ENCODE results near the gene COX6A2. TPM values are rescaled to one million over a fixed set of nuclear protein-coding genes. Genes with fewer than 3 reads are reported as not detected.

Gene COX6A2
- total RNA-seq, 1 donor from 2014 or later, result not detected

DNA sequence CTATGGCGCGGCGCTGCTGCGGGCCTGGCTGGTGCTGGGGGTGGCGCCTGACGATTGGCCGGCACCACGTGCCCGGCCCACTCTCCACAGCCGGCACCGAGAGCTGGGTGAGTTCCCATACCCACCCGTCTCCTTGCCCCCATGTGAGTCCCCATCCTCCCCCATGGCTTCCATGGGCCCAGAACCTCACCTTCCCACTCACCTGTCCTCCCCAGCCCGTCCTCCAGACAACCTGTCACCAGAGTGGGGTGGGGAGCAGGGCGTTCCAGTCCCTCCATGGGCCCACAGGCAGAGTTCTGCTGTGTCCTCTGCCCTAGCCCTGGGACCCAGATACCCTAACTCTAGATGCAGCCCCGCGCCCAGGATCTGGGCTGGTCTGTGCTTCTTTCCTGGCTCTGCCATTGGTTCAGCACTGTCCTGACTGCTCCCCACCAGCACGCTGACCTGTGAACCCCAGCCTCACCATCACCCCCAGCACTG lies 36.7 kb upstream of the COX6A2 start:
- Mint-ChIP-seq H3K27me3 (ENCODE audit: low read depth) (no peaks in the 10 kb centered on the region), H3K4me3 (no peak overlapping the region), H3K27ac (no peak overlapping the region), H3K9me3 (no peaks in the 10 kb centered on the region), H3K36me3 (peaks cover 20% of the 10 kb centered on the region), H3K4me1 (peaks cover 12% of the 10 kb centered on the region)
- no peak for DNase-seq (ENCODE audit: low spot score in 2 of 2, unreplicated experiment in 2 of 2)
- TF ChIP-seq, protein P1, sequence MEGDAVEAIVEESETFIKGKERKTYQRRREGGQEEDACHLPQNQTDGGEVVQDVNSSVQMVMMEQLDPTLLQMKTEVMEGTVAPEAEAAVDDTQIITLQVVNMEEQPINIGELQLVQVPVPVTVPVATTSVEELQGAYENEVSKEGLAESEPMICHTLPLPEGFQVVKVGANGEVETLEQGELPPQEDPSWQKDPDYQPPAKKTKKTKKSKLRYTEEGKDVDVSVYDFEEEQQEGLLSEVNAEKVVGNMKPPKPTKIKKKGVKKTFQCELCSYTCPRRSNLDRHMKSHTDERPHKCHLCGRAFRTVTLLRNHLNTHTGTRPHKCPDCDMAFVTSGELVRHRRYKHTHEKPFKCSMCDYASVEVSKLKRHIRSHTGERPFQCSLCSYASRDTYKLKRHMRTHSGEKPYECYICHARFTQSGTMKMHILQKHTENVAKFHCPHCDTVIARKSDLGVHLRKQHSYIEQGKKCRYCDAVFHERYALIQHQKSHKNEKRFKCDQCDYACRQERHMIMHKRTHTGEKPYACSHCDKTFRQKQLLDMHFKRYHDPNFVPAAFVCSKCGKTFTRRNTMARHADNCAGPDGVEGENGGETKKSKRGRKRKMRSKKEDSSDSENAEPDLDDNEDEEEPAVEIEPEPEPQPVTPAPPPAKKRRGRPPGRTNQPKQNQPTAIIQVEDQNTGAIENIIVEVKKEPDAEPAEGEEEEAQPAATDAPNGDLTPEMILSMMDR (IDR thresholded peaks at IDR 0.05; ENCODE audit: unreplicated experiment), result no peak

DNA sequence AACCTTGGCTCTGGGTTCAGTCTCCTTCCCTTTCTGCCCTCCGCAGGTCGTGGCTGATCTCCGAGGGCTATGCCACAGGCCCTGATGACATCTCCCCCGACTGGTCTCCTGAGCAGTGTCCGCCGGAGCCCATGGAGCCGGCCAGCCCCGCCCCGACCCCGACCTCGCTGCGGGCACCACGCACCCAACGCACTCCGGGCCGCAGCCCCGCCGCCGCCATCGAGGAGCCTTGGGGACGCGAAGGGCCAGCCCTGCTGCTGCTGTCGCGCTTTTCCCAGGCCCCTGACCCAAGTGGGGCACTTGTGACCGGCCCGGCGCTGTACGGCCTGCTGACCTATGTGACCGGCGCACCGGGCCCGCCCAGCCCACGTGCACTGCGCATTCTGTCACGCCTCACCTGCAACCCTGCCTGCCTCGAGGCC lies 36.2 kb upstream of the COX6A2 start:
- H3K4me3 Mint-ChIP-seq, result no peak overlapping the region
- H3K27ac Mint-ChIP-seq, result no peak overlapping the region
- no peak for DNase-seq (ENCODE audit: low spot score in 2 of 2, unreplicated experiment in 2 of 2)
- H3K9me3 Mint-ChIP-seq, result no peaks in the 10 kb centered on the region
- H3K4me1 Mint-ChIP-seq, result peaks cover 12% of the 10 kb centered on the region
- H3K27me3 Mint-ChIP-seq (ENCODE audit: low read depth), result no peaks in the 10 kb centered on the region
- peaks cover 20% of the 10 kb centered on the region for H3K36me3 Mint-ChIP-seq
- TF ChIP-seq, protein P1 (IDR thresholded peaks at IDR 0.05; ENCODE audit: unreplicated experiment), result no peak

DNA sequence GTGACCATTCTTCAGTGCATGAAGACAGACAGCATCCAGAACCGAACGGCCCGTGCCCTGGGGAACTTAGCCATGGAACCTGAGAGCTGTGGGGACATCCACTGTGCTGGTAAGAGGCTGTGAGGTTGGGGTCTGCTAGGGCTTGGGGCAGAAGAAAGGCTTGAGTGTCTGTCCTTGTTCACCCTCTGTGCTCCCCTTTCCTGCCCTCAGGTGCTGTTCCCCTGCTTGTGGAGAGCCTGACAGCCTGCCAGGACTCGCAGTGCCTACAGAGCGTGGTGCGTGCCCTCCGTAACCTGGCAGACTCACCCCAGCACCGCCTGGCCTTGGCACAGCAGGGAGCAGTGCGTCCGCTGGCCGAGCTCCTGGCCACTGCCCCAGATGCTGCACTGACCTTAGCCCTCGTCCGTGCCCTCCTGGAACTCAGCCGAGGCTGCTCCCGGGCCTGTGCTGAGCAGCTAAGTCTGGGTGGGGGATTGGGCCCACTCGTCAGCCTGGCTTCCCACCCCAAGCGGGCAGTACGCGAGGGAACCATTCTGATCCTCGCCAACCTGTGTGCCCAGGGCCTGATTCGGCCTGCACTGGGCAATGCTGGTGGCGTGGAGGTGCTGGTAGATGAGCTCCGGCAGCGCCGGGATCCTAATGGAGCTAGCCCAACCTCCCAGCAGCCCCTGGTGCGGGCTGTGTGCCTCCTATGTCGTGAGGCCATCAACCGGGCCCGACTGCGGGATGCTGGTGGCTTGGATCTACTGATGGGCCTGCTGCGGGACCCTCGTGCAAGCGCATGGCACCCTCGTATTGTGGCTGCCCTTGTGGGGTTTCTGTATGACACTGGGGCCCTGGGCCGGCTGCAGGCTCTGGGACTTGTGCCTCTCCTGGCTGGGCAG lies 34.0 kb upstream of the COX6A2 start:
- H3K4me1 Mint-ChIP-seq, result peaks cover 19% of the 10 kb centered on the region
- no peak overlapping the region for H3K27ac Mint-ChIP-seq
- TF ChIP-seq, protein P1 (IDR thresholded peaks at IDR 0.05; ENCODE audit: unreplicated experiment), result no peak
- no peak for DNase-seq (ENCODE audit: low spot score in 2 of 2, unreplicated experiment in 2 of 2)
- H3K27me3 Mint-ChIP-seq (ENCODE audit: low read depth), result no peaks in the 10 kb centered on the region
- H3K36me3 Mint-ChIP-seq, result peaks cover 20% of the 10 kb centered on the region
- H3K4me3 Mint-ChIP-seq, result no peak overlapping the region
- no peaks in the 10 kb centered on the region for H3K9me3 Mint-ChIP-seq

DNA sequence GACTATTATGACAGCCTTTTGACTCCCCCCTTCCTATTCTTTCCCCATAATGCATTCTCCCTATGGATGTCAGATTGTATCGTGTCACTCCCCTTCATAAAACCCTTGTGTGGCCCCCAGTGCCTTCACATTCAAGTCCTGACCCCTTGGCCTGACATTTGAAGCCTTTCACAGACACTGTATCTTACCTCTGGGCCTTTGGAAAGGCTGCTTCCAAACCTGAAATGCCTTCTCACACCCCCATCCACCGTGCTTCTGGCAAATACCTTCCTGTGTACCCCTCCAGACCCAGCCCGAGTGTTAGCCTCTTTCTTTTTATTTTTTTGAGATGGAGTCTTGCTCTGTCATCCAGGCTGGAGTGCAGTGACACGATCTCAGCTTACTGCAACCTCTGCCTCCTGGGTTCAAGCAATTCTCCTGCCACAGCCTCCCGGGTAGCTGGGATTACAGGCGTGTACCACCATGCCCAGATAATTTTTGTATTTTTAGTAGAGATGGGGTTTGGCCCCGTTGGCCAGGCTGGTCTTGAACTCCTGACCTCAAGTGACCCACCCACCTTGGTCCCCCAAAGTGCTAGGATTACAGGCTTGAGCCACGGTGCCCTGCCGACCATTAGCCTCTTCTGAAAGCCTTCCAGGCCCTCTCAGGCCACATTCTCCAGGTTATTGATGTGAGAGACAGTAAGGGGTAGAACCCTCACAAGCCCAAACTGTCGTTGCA lies 33.2 kb upstream of the COX6A2 start:
- Mint-ChIP-seq H3K4me1 (peaks cover 25% of the 10 kb centered on the region), H3K9me3 (no peaks in the 10 kb centered on the region), H3K27ac (peak overlapping the region; percentile 80), H3K27me3 (ENCODE audit: low read depth) (no peaks in the 10 kb centered on the region), H3K4me3 (peak overlapping the region; percentile 46), H3K36me3 (peaks cover 16% of the 10 kb centered on the region)
- no peak for DNase-seq (ENCODE audit: low spot score in 2 of 2, unreplicated experiment in 2 of 2)
- TF ChIP-seq, protein P1 (IDR thresholded peaks at IDR 0.05; ENCODE audit: unreplicated experiment), result no peak

DNA sequence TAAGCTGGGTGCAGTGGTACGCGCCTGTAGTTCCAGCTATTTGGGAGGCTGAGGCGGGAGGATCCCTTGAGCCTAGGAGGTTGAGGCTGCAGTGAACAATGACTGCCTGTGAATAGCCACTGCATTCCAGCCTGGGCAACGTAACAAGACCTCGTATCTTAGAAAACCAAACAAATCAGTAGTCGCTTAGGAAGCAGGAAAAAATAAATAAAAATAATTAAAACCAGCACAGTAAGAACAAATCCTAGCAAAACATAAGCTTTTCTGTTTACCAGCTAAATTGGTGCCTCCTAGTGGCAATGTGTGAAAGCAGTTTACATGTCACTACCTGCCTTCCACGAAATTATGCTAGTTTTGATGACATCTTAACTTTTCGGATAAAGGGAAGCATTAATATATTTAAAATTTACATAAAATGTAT lies 32.4 kb upstream of the COX6A2 start:
- no peak for DNase-seq (ENCODE audit: low spot score in 2 of 2, unreplicated experiment in 2 of 2)
- H3K36me3 Mint-ChIP-seq, result peaks cover 16% of the 10 kb centered on the region
- peak overlapping the region; percentile 98 for H3K27ac Mint-ChIP-seq
- H3K9me3 Mint-ChIP-seq, result no peaks in the 10 kb centered on the region
- H3K27me3 Mint-ChIP-seq (ENCODE audit: low read depth), result no peaks in the 10 kb centered on the region
- TF ChIP-seq, protein P1 (IDR thresholded peaks at IDR 0.05; ENCODE audit: unreplicated experiment), result peak; percentile 65
- H3K4me3 Mint-ChIP-seq, result peak overlapping the region; percentile 87
- peaks cover 31% of the 10 kb centered on the region for H3K4me1 Mint-ChIP-seq
